GM12878 (cell line): Measurements from ENCODE around the gene CLSTN2. TPM values are rescaled to one million over a fixed set of nuclear protein-coding genes. Genes with fewer than 3 reads are reported as not detected.

Experiments
- ATAC-seq: fragments of 200-7000 bp; cut with Tn5 transposase; 3 replicates; pipeline ENCODE4 v1.9.1; 2020; ENCODE audit warnings: mild to moderate bottlenecking, moderate library complexity
- BruUV-seq: library from RNA; stranded (reverse); fragments of 400-500 nt; replicated peaks from 2 replicates; lab custom pipeline; 2021; lab: Mats Ljungman, UMichigan
- CTCF ChIA-PET: fragments of 300-600 bp; sonication (Branson Sonifier 250); formaldehyde crosslinking; extraction: SDS; loops from one replicate; lab custom pipeline; 2021; ENCODE audit warnings: inconsistent platforms; lab: Yijun Ruan, JAX
- POLR2A ChIA-PET: fragments of 350-600 bp; formaldehyde crosslinking; extraction: SDS; loops from one replicate; lab custom pipeline; 2021; ENCODE audit warnings: inconsistent platforms; lab: Charles Lee
- RAD21 ChIA-PET: fragments of 300-600 bp; sonication (Branson Sonifier 250); formaldehyde crosslinking; loops from one replicate; lab custom pipeline; 2023; ENCODE audit warnings: antibody characterized with exemption; ENCODE audit not compliant: unreplicated experiment; lab: Charles Lee
- SMC1A ChIA-PET: fragments of 300-600 bp; sonication (Branson Sonifier 250); formaldehyde crosslinking; loops from one replicate; lab custom pipeline; 2023; ENCODE audit not compliant: unreplicated experiment, uncharacterized antibody; lab: Charles Lee
- DNase-seq: peaks from one replicate; pipeline ENCODE4 v3.0.0-alpha.2; 2011; ENCODE audit warnings: low read depth, low spot score
- FAIRE-seq: peaks from 3 replicates; lab custom pipeline; 2011; peaks lifted over from hg19 to GRCh38; lab: Jason Lieb, UNC
- H2AFZ ChIP-seq: 2 replicates; pipeline ENCODE4 v1.6.0; 2011; ENCODE audit warnings: low read depth, low read length, control low read depth; ENCODE audit not compliant: control insufficient read depth
- H3K27ac ChIP-seq: 2 replicates; pipeline ENCODE4 v1.5.1; 2011; ENCODE audit warnings: control low read depth; ENCODE audit not compliant: control insufficient read depth, insufficient read depth
- H3K27me3 ChIP-seq, 2 experiments: replicated peaks in 1 of 2; 2 replicates each; pipeline versions ENCODE4 v1.6.0 to v1.6.1; 2011; ENCODE audit warnings: low read length in 1 of 2; ENCODE audit not compliant: control insufficient read depth in 2 of 2, insufficient read depth in 2 of 2
- H3K36me3 ChIP-seq, 2 experiments: 2 replicates each; pipeline ENCODE4 v1.5.1; 2011; ENCODE audit warnings: low read length in 1 of 2; ENCODE audit not compliant: control insufficient read depth in 2 of 2, insufficient read depth in 2 of 2
- H3K4me1 ChIP-seq: 2 replicates; pipeline ENCODE4 v1.6.1; 2011; ENCODE audit warnings: mild to moderate bottlenecking, low read length, moderate library complexity, mixed read lengths; ENCODE audit not compliant: control insufficient read depth, insufficient read depth
- H3K4me2 ChIP-seq: 2 replicates; pipeline ENCODE4 v1.6.0; 2011; ENCODE audit warnings: control low read depth; ENCODE audit not compliant: control insufficient read depth, insufficient read depth
- H3K4me3 ChIP-seq: fragments of 200-600 bp; sonication (generic); 2 replicates; pipeline ENCODE4 v1.5.1; 2016
- H3K79me2 ChIP-seq: 2 replicates; pipeline ENCODE4 v1.6.0; 2011; ENCODE audit warnings: low read length; ENCODE audit not compliant: control insufficient read depth, insufficient read depth
- H3K9ac ChIP-seq: 2 replicates; pipeline ENCODE4 v1.8.0; 2011; ENCODE audit warnings: low read length, control low read depth, mixed read lengths; ENCODE audit not compliant: control insufficient read depth, insufficient read depth
- H3K9me3 ChIP-seq: replicated peaks from 3 replicates; pipeline ENCODE4 v1.5.1; 2011; ENCODE audit warnings: mild to moderate bottlenecking, low read length; ENCODE audit not compliant: control insufficient read depth, insufficient read depth
- H4K20me1 ChIP-seq: 2 replicates; pipeline ENCODE4 v1.6.0; 2011; ENCODE audit not compliant: control insufficient read depth, insufficient read depth
- ETV6 ChIP-seq, 2 experiments: fragments of 450-650 bp in 1 of 2; IDR thresholded peaks in 1 of 2; conservative IDR thresholded peaks in 1 of 2; 2 replicates each; pipeline ENCODE4 v1.6.1; 2014; ENCODE audit warnings: antibody characterized with exemption in 1 of 2, borderline replicate concordance in 1 of 2, low read depth in 1 of 2, mild to moderate bottlenecking in 1 of 2, moderate library complexity in 1 of 2
- HDGF ChIP-seq: fragments of 450-650 bp; IDR thresholded peaks from 2 replicates; pipeline ENCODE4 v1.6.1; 2016; ENCODE audit warnings: antibody characterized with exemption
- NFYA ChIP-seq: IDR thresholded peaks from 2 replicates; pipeline ENCODE4 v1.6.1; 2011; ENCODE audit warnings: low read depth, mild to moderate bottlenecking, low read length, improper control_type of control experiment, borderline replicate concordance
- POLR2A ChIP-seq: IDR thresholded peaks from 2 replicates; pipeline ENCODE4 v1.6.1; 2011; ENCODE audit warnings: low read depth, mild to moderate bottlenecking, low read length
- SMC3 ChIP-seq: IDR thresholded peaks from 2 replicates; pipeline ENCODE4 v1.6.1; 2011; ENCODE audit warnings: low read length, improper control_type of control experiment, borderline replicate concordance
- ZNF24 ChIP-seq: fragments of 450-650 bp; IDR thresholded peaks from 2 replicates; pipeline ENCODE4 v1.6.1; 2017; ENCODE audit warnings: antibody characterized with exemption, mild to moderate bottlenecking
- WGBS: methylation state at CpG from one replicate; pipeline ENCODE4 v1.1.6; 2016; ENCODE audit warnings: low lambda C conversion rate; ENCODE audit not compliant: insufficient replicate concordance, insufficient coverage; ENCODE audit errors: missing lambda C conversion rate; 5-methylcytosine and 5-hydroxymethylcytosine counted together
- in situ Hi-C: fragments of 300-500 bp; cut with MboI; formaldehyde crosslinking; loops from 9 replicates; pipeline ENCODE4 v1.14.3; 2018; ENCODE audit warnings: mixed read lengths
- intact Hi-C: fragments of 100-400 bp; cut with micrococcal nuclease; formaldehyde crosslinking; loops from one replicate; pipeline ENCODE4 v1.14.2; 2022; ENCODE audit not compliant: unreplicated experiment
- polyA plus RNA-seq, 11 experiments: library from polyadenylated mRNA; depleted of rRNA in 4 of 11; unstranded in 6 of 11; stranded (reverse) in 5 of 11; fragments of >200 nt; fragmentation: Nextera tagmentation in 4 of 11; fragmentation: Illumina TruSeq in 1 of 11; extraction: Ambion mirVana in 4 of 11; extraction: Trizol in 1 of 11; gene quantifications; 1 replicate in 1 of 11; 2 replicates in 10 of 11; pipeline versions ENCODE4 v1.2.1 to v1.2.3, GENCODE V29; 2011 to 2016; ENCODE audit warnings: inconsistent platforms in 2 of 11, missing spikeins in 2 of 11, low read depth in 1 of 11
- total RNA-seq, 4 experiments: library from RNA; depleted of rRNA in 3 of 4; stranded (reverse); fragments of >200 nt in 3 of 4; fragmentation: Illumina TruSeq in 1 of 4; extraction: Trizol in 1 of 4; gene quantifications; 2 replicates each; pipeline versions ENCODE4 v1.2.1 to v1.2.3, GENCODE V29; 2013 to 2021
- TF ChIP-seq, protein P1 (sequence below): IDR thresholded peaks from 2 replicates; pipeline ENCODE4 v1.6.1; 2012; ENCODE audit warnings: low read depth, low read length, improper control_type of control experiment
- TF ChIP-seq, protein P2 (sequence below): IDR thresholded peaks from 2 replicates; pipeline ENCODE4 v1.6.1; 2012; ENCODE audit warnings: low read depth, low read length, improper control_type of control experiment
- TF ChIP-seq, protein P3 (sequence below): fragments of 150-350 bp; IDR thresholded peaks from 2 replicates; pipeline ENCODE4 v1.6.1; 2016; ENCODE audit warnings: low read depth, low read length

CLSTN2 gene
- total and polyA plus RNA-seq, 10 of the 15 experiments (the other 5 are each of a cell fraction or from before 2014, with no cell fraction given), result under 0.01 to 0.10 (median under 0.01) TPM; not detected in 5

DNA sequence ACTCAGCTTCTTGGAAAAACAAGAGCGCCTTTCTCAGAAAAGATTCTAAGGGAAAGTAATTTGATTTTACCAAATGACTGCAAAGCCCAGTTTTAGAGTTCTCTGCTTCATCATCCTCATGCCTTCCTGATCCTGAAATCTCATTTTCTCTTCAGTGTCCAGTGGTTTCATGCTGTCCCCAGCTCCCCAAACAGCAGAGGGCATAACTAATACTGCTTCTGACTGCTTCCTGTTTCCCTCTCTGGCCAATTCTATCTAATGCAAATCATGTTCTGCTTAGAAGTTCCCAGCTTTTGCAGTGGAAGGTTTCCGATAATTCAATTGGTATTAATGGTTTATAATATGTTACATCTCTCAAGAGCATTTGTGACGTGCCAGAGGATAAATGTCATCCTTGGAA, 161.1 kb downstream of the CLSTN2 start:
- RAD21 ChIA-PET, result interaction anchor here (1.1 kb wide), 1 partner anchor 12 kb away, joined by 3 read pairs; no protein-coding TSS in a partner anchor
- no peaks in the 10 kb centered on the region for H3K4me1 ChIP-seq
- no peak overlapping the region for H3K4me2 ChIP-seq
- no TSS peak for BruUV-seq
- 19% methylated on average over 3 of the region's 3 CpGs for WGBS
- CTCF ChIA-PET, result interaction anchor here (1.8 to 2.3 kb wide), 2 partner anchors 33 to 121 kb away, joined by 8 read pairs; no protein-coding TSS in a partner anchor
- no peak overlapping the region for H3K4me3 ChIP-seq
- peaks cover 0 to 1% of the 10 kb centered on the region in 2 experiments; a peak in 1 of 4 replicates for H3K27me3 ChIP-seq
- TF ChIP-seq, protein P1, sequence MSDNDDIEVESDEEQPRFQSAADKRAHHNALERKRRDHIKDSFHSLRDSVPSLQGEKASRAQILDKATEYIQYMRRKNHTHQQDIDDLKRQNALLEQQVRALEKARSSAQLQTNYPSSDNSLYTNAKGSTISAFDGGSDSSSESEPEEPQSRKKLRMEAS, result no peak
- TF ChIP-seq POLR2A, result no peak
- TF ChIP-seq HDGF, result no peak
- TF ChIP-seq SMC3, result no peak
- no peak for TF ChIP-seq ETV6 (conservative IDR thresholded peaks at IDR 0.05 in 1 of 2, IDR thresholded peaks at IDR 0.05 in 1 of 2; ENCODE audit: borderline replicate concordance in 1 of 2, low read depth in 1 of 2)
- no peak for TF ChIP-seq NFYA
- TF ChIP-seq, protein P2, sequence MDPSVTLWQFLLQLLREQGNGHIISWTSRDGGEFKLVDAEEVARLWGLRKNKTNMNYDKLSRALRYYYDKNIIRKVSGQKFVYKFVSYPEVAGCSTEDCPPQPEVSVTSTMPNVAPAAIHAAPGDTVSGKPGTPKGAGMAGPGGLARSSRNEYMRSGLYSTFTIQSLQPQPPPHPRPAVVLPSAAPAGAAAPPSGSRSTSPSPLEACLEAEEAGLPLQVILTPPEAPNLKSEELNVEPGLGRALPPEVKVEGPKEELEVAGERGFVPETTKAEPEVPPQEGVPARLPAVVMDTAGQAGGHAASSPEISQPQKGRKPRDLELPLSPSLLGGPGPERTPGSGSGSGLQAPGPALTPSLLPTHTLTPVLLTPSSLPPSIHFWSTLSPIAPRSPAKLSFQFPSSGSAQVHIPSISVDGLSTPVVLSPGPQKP, result no peak
- TF ChIP-seq ZNF24, result no peak
- TF ChIP-seq, protein P3, sequence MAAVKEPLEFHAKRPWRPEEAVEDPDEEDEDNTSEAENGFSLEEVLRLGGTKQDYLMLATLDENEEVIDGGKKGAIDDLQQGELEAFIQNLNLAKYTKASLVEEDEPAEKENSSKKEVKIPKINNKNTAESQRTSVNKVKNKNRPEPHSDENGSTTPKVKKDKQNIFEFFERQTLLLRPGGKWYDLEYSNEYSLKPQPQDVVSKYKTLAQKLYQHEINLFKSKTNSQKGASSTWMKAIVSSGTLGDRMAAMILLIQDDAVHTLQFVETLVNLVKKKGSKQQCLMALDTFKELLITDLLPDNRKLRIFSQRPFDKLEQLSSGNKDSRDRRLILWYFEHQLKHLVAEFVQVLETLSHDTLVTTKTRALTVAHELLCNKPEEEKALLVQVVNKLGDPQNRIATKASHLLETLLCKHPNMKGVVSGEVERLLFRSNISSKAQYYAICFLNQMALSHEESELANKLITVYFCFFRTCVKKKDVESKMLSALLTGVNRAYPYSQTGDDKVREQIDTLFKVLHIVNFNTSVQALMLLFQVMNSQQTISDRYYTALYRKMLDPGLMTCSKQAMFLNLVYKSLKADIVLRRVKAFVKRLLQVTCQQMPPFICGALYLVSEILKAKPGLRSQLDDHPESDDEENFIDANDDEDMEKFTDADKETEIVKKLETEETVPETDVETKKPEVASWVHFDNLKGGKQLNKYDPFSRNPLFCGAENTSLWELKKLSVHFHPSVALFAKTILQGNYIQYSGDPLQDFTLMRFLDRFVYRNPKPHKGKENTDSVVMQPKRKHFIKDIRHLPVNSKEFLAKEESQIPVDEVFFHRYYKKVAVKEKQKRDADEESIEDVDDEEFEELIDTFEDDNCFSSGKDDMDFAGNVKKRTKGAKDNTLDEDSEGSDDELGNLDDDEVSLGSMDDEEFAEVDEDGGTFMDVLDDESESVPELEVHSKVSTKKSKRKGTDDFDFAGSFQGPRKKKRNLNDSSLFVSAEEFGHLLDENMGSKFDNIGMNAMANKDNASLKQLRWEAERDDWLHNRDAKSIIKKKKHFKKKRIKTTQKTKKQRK, result no peak
- no peak for FAIRE-seq
- no peaks in the 10 kb centered on the region for H3K9me3 ChIP-seq
- no peak overlapping the region for H3K9ac ChIP-seq
- H2AFZ ChIP-seq, result no peak overlapping the region
- intact Hi-C loops (no loop called here), in situ Hi-C loops (no loop called here)
- H4K20me1 ChIP-seq, result no peaks in the 10 kb centered on the region
- ATAC-seq, result no peak
- no peak overlapping the region for H3K27ac ChIP-seq
- H3K36me3 ChIP-seq, result no peaks in the 10 kb centered on the region
- SMC1A ChIA-PET, result interaction anchor here (1.4 to 1.7 kb wide), 2 partner anchors 9 to 32 kb away, joined by 3 to 5 read pairs; no protein-coding TSS in a partner anchor
- POLR2A ChIA-PET, result no interaction called here
- no peak for DNase-seq
- H3K79me2 ChIP-seq, result no peaks in the 10 kb centered on the region
